GM12891 (cell line): ENCODE results near the gene MUC5AC.

Experiments used
- POLR2A ChIP-seq: IDR thresholded peaks from 2 replicates; pipeline ENCODE4 v1.6.1; 2011; ENCODE audit warnings: low read depth, low read length, control low read depth
- POLR2AphosphoS5 ChIP-seq: IDR thresholded peaks from 2 replicates; pipeline ENCODE4 v1.6.1; 2011; ENCODE audit warnings: low read depth, low read length, control low read depth

GRCh38 chr11:1117992-1118391 is 39.8 kb upstream of the MUC5AC start:
- TF ChIP-seq POLR2A (no peak), POLR2AphosphoS5 (no peak)
